ENCODE measurements around the gene FAM131B. TPM values are rescaled to one million over a fixed set of nuclear protein-coding genes. Genes with fewer than 3 reads are reported as not detected.

Gene FAM131B
- total RNA-seq, 1 experiment from 2014 or later: 0.79 TPM

GRCh38 chr7:143322760-143323633 lies 39.5 kb downstream of the FAM131B start:
- DNase-seq (ENCODE audit: low read depth): no peak

GRCh38 chr7:143321734-143322133 lies 40.8 kb downstream of the FAM131B start:
- peak; percentile 26 for DNase-seq (ENCODE audit: low read depth)

GRCh38 chr7:143321242-143321641 lies 41.3 kb downstream of the FAM131B start:
- no peak for DNase-seq (ENCODE audit: low read depth)

GRCh38 chr7:143320620-143321019 lies 41.9 kb downstream of the FAM131B start:
- peak; percentile 25 for DNase-seq (ENCODE audit: low read depth)

- peak; percentile 3 for DNase-seq (ENCODE audit: low read depth)
Measured at GRCh38 chr7:143318661-143319060, 43.9 kb downstream of the FAM131B start.

- no peak for DNase-seq (ENCODE audit: low read depth)
Measured at GRCh38 chr7:143316492-143316891, 46.0 kb downstream of the FAM131B start.

- no peak for DNase-seq (ENCODE audit: low read depth)
Measured at GRCh38 chr7:143315776-143316175, 46.7 kb downstream of the FAM131B start, which contains the start of gene CLCN1. Gene CLCN1, plus strand, starts transcription at chr7:143316111. Its CDS starts 102 bp downstream, at chr7:143316213.

- no peak for DNase-seq (ENCODE audit: low read depth)
Measured at GRCh38 chr7:143314127-143314526, 48.4 kb downstream of the FAM131B start.

GRCh38 chr7:143308632-143309031 lies 53.9 kb downstream of the FAM131B start:
- no peak for DNase-seq (ENCODE audit: low read depth)

- DNase-seq (ENCODE audit: low read depth): peak; percentile 36
Measured at GRCh38 chr7:143305423-143306070, 57.0 kb downstream of the FAM131B start.

GRCh38 chr7:143304938-143305337 lies 57.6 kb downstream of the FAM131B start:
- no peak for DNase-seq (ENCODE audit: low read depth)

- no peak for DNase-seq (ENCODE audit: low read depth)
Measured at GRCh38 chr7:143303733-143304132, 58.8 kb downstream of the FAM131B start.

Other genes starting within 250 kb of the FAM131B start
- gene PIP, start 230.6 kb downstream of the FAM131B start, total RNA-seq (2014; rRNA removed; shearing (Covaris generic)): not detected in 2 replicates
- not detected in 2 replicates for gene TAS2R39, start 179.3 kb downstream of the FAM131B start, total RNA-seq (2014; rRNA removed; shearing (Covaris generic))
- gene TAS2R40, start 140.7 kb downstream of the FAM131B start, total RNA-seq (2014; rRNA removed; shearing (Covaris generic)): not detected in 2 replicates
- gene GSTK1, start 99.3 kb downstream of the FAM131B start, total RNA-seq (2014; rRNA removed; shearing (Covaris generic)): 127 and 133 TPM in 2 replicates
- gene TMEM139, start 77.8 kb downstream of the FAM131B start, total RNA-seq (2014; rRNA removed; shearing (Covaris generic)): 0.07 TPM in 1 of 2 replicates, not detected in the other
- gene CASP2, start 74.4 kb downstream of the FAM131B start, total RNA-seq (2014; rRNA removed; shearing (Covaris generic)): 22.5 and 31.2 TPM in 2 replicates
- gene CLCN1, start 46.6 kb downstream of the FAM131B start, total RNA-seq (2014; rRNA removed; shearing (Covaris generic)): not detected in 2 replicates
- 75.9 and 108 TPM in 2 replicates for gene ZYX, start 18.6 kb upstream of the FAM131B start, total RNA-seq (2014; rRNA removed; shearing (Covaris generic))
- gene EPHA1, start 46.1 kb upstream of the FAM131B start, total RNA-seq (2014; rRNA removed; shearing (Covaris generic)): 0.20 and 0.30 TPM in 2 replicates
- gene TAS2R60, start 80.7 kb upstream of the FAM131B start, total RNA-seq (2014; rRNA removed; shearing (Covaris generic)): not detected in 2 replicates
- not detected in 2 replicates for gene TAS2R41, start 115.2 kb upstream of the FAM131B start, total RNA-seq (2014; rRNA removed; shearing (Covaris generic))
- 0.27 TPM in 1 of 2 replicates, not detected in the other for gene CTAGE15, start 209.1 kb upstream of the FAM131B start, total RNA-seq (2014; rRNA removed; shearing (Covaris generic))